ENCODE results near the gene DGKI. TPM values are rescaled to one million over a fixed set of nuclear protein-coding genes. Genes with fewer than 3 reads are reported as not detected.

DGKI gene
- polyA plus RNA-seq, 4 donors = 0.38 to 1.8 (median 1.7) TPM

Other genes starting within 250 kb of the DGKI start
- gene CREB3L2, start 155.1 kb upstream of the DGKI start, polyA plus RNA-seq (ENCODE audit: insufficient read length in 4 of 4) = 10 to 100 TPM; 48.0 to 69.0 (median 57.7) TPM
- gene AKR1D1, start 229.5 kb upstream of the DGKI start, polyA plus RNA-seq (ENCODE audit: insufficient read length in 4 of 4) = under 1 TPM in 3 of 4 donors, not detected in 1; 0.07 to 0.41 (median 0.07) TPM